HG03460 (cell line): ENCODE results near the gene NAV2.

Source experiments
- ATAC-seq: cut with Tn5 transposase; IDR thresholded peaks from one replicate; pipeline ENCODE4 v1.9.1; 2021; ENCODE audit not compliant: unreplicated experiment

NAV2 gene

GRCh38 chr11:20031155-20032001 is 318.7 kb downstream of the NAV2 start:
- no peak for ATAC-seq

GRCh38 chr11:20032127-20032526 is 319.5 kb downstream of the NAV2 start:
- ATAC-seq = no peak

GRCh38 chr11:20032577-20033260 is 320.1 kb downstream of the NAV2 start:
- ATAC-seq = no peak

- ATAC-seq = no peak
Measured at GRCh38 chr11:20033806-20034205, 321.2 kb downstream of the NAV2 start.

- no peak for ATAC-seq
Measured at GRCh38 chr11:20034941-20035340, 322.3 kb downstream of the NAV2 start.

- no peak for ATAC-seq
Measured at GRCh38 chr11:20035375-20035700, 322.7 kb downstream of the NAV2 start.

GRCh38 chr11:20035701-20036601 is 323.3 kb downstream of the NAV2 start:
- ATAC-seq = no peak

- no peak for ATAC-seq
Measured at GRCh38 chr11:20036626-20037335, 324.1 kb downstream of the NAV2 start.

GRCh38 chr11:20037396-20038153 is 324.9 kb downstream of the NAV2 start:
- ATAC-seq = no peak

- ATAC-seq = no peak
Measured at GRCh38 chr11:20038412-20038811, 325.8 kb downstream of the NAV2 start.

- ATAC-seq = no peak
Measured at GRCh38 chr11:20038972-20039371, 326.3 kb downstream of the NAV2 start.

- ATAC-seq = no peak
Measured at GRCh38 chr11:20041499-20041898, 328.9 kb downstream of the NAV2 start.

GRCh38 chr11:20042045-20042639 is 329.5 kb downstream of the NAV2 start:
- no peak for ATAC-seq

- ATAC-seq = no peak
Measured at GRCh38 chr11:20042811-20043341, 330.2 kb downstream of the NAV2 start.

- no peak for ATAC-seq
Measured at GRCh38 chr11:20043992-20044391, 331.4 kb downstream of the NAV2 start.

- no peak for ATAC-seq
Measured at GRCh38 chr11:20045098-20045688, 332.6 kb downstream of the NAV2 start.

GRCh38 chr11:20046416-20046815 is 333.8 kb downstream of the NAV2 start:
- no peak for ATAC-seq

- no peak for ATAC-seq
Measured at GRCh38 chr11:20047006-20047768, 334.6 kb downstream of the NAV2 start.
